Measurements from ENCODE around the gene JMJD1C. TPM values are rescaled to one million over a fixed set of nuclear protein-coding genes. Genes with fewer than 3 reads are reported as not detected.

JMJD1C gene
- total RNA-seq, 2 experiments from 2014 or later = 57.4 to 62.2 TPM

DNA sequence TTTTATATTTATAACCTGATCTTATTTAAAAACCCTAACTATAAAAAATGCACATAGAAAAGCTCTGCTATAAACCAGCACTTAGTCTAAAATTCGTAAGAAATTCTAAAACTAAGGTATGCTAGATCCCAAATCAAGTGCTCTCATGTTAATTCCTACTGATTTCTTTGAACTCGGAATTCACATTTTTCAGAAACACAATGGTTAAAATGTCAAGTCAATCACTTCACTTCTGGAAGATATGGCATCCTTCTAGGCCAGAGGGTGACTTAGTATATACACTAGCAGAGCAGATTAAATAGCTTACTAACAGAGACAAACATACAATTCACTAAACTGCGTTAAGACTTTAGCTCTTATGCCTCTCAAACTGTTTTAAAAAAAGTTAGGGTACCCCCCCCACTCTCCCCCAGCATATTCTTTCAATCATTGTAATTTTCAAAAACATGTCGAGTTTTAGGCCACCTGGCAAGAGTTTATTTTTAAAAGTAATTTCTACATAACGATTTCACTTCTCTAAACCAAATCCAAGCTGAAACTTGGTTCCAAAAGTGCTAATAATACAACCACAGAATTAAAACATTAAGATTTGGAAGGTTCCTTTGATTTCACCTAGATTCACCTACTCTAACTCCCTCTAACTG lies 203.2 kb downstream of the JMJD1C start:
- ChIA-PET CTCF (interaction anchor here (1.3 to 1.7 kb wide), 3 partner anchors 20 to 368 kb away, joined by 4 read pairs; no protein-coding TSS in a partner anchor), POLR2A (no interaction called here)
- H3K4me1 Mint-ChIP-seq = peaks cover 54% of the 10 kb centered on the region
- no peaks in the 10 kb centered on the region for H3K9me3 Mint-ChIP-seq
- no peak for DNase-seq
- H3K36me3 Mint-ChIP-seq (ENCODE audit: low read depth) = peaks cover 46% of the 10 kb centered on the region
- H3K27me3 Mint-ChIP-seq = no peaks in the 10 kb centered on the region
- no peak overlapping the region for H3K4me3 Mint-ChIP-seq
- H3K27ac Mint-ChIP-seq = no peak overlapping the region

DNA sequence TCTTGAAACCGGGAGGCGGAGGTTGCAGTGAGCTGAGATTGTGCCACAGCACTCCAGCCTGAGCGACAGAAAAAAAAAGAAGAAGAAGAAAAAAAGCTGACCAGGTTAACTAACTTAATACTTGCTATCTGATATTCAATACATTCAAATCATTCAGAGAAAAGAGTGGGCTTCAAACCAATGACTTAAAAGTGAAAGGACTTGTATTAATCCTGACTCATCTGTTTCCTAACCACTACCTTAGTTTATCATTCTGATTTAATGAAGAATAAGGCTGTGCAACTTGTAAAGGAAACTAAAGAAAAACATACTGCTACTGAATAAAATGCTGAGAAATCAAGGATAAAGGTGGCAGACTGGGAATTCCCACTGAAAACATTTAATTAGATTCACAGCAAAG lies 204.3 kb downstream of the JMJD1C start:
- Mint-ChIP-seq H3K27me3 (no peaks in the 10 kb centered on the region), H3K27ac (peak overlapping the region; percentile 31), H3K4me1 (peaks cover 60% of the 10 kb centered on the region), H3K36me3 (ENCODE audit: low read depth) (peaks cover 50% of the 10 kb centered on the region), H3K4me3 (no peak overlapping the region), H3K9me3 (no peaks in the 10 kb centered on the region)
- CTCF ChIA-PET = no interaction called here
- DNase-seq = no peak
- POLR2A ChIA-PET = no interaction called here

DNA sequence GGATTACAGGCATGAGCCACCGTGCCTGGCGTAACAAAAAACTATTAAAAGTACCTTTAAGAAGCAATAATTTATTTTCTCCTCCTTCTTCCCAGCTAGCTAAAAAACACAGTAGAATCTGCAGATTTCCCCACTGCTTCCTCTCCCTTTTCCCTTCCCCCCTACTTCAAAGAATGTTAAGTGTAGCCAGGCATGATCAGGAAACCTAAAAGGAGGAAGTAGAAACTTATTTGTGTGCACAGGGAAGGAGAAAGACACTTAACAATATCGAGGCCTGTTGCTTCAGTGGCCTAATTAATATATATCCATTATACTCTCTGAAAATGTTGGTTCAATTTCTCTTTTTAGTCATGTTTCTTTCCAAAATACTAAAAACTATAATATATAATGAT lies 204.9 kb downstream of the JMJD1C start:
- Mint-ChIP-seq H3K36me3 (ENCODE audit: low read depth) (peaks cover 52% of the 10 kb centered on the region), H3K4me1 (peaks cover 65% of the 10 kb centered on the region), H3K27me3 (no peaks in the 10 kb centered on the region), H3K9me3 (no peaks in the 10 kb centered on the region), H3K27ac (no peak overlapping the region), H3K4me3 (no peak overlapping the region)
- DNase-seq = no peak
- ChIA-PET POLR2A (no interaction called here), CTCF (no interaction called here)

DNA sequence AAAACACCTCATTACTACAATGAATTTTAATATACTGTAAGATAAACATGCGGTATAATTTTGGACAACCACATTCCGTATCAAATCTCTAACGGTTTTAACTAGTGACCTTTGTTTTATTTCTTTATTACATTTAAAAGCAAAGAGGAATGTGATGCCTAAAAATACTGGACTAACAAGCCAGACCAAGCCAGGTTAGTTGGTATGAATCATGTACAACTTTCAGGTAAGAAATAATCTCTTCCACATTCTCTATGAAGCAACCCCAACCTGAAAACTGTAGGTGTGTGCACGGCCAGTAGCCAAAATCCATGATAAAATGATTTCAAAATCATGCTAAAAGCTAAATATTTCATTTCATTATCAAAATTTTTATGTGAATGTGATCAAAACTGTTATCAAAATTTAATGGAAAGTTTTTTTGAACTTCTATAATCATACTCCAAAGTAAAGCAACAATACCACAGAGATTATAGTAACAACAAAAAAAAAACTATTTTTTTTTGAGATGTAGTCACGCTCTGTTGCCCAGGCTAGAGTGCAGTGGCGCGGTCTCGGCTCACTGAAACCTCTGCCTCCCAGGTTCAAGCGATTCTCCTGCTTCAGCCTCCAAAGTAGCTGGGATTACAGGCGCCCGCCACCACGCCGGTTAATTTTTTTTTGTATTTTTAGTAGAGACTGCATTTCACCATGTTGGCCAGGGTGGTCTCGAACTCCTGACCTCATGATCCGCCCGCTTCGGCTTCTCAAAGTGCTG lies 205.5 kb downstream of the JMJD1C start:
- ChIA-PET POLR2A (no interaction called here), CTCF (interaction anchor here (0.6 to 1.3 kb wide), 2 partner anchors 9 to 84 kb away, joined by 3 to 5 read pairs; no protein-coding TSS in a partner anchor)
- Mint-ChIP-seq H3K4me1 (peaks cover 65% of the 10 kb centered on the region), H3K27ac (no peak overlapping the region), H3K9me3 (no peaks in the 10 kb centered on the region), H3K27me3 (no peaks in the 10 kb centered on the region), H3K4me3 (no peak overlapping the region), H3K36me3 (ENCODE audit: low read depth) (peaks cover 52% of the 10 kb centered on the region)
- no peak for DNase-seq

DNA sequence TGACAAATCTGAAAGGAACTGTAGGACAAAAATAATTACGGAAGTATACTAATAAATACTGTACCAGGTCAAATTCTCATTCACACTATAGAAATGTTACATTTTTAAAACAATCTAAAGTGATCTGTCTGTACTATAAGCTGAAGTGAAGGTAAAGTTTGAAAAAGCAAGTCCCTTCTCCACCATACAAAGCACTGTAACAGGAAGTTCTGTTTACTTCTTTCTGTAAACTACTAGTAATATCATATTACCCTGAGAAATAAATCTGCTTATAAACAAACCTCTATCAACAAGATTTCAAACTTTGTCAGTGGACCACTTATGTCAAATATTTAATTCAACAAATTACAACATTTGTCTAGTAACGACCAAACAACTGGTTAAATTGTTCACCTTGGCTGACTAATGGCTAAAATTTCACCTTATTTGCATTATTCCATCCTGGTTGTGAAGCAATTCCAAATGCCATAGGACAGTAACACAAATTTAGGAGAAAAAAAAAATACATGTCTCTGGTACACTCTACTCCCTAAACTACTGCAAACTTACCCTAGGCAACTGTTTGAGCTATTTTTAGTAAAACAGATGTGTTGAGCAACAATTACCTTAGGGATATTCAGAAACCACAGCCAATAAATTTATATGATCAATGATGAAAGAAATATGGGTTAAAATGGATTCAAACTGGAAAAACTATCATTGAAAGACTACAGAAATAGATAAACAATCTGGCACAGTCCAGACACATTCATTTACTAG lies 206.7 kb downstream of the JMJD1C start:
- Mint-ChIP-seq H3K27ac (no peak overlapping the region), H3K36me3 (ENCODE audit: low read depth) (peaks cover 53% of the 10 kb centered on the region), H3K4me3 (no peak overlapping the region), H3K27me3 (no peaks in the 10 kb centered on the region), H3K4me1 (peaks cover 70% of the 10 kb centered on the region), H3K9me3 (no peaks in the 10 kb centered on the region)
- CTCF ChIA-PET = interaction anchor here (1.3 kb wide), 1 partner anchor 11 kb away, joined by 3 read pairs; no protein-coding TSS in a partner anchor
- no peak for DNase-seq
- POLR2A ChIA-PET = no interaction called here

DNA sequence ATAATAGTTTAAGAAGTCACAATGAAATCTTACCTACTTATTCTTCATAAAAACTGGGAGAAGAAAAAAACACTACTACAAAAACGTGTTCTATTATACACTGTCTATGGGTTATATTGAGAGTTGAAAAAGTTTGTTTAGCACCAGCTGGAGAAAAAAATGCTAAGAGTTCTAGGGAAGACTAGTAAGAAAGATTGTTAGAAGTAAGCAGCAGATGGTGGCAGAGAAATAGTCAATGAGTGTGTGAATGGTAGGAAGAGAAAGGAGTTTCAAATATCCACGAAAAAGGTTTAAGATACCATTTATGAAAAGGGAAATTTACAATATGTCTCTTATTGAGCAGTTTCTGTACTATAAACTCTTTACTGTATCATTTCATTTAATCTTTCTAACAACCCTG lies 208.0 kb downstream of the JMJD1C start:
- POLR2A ChIA-PET = interaction anchor here (0.8 kb wide), 1 partner anchor 10 kb away, joined by 4 read pairs; no protein-coding TSS in a partner anchor
- Mint-ChIP-seq H3K4me1 (peaks cover 71% of the 10 kb centered on the region), H3K9me3 (no peaks in the 10 kb centered on the region)

DNA sequence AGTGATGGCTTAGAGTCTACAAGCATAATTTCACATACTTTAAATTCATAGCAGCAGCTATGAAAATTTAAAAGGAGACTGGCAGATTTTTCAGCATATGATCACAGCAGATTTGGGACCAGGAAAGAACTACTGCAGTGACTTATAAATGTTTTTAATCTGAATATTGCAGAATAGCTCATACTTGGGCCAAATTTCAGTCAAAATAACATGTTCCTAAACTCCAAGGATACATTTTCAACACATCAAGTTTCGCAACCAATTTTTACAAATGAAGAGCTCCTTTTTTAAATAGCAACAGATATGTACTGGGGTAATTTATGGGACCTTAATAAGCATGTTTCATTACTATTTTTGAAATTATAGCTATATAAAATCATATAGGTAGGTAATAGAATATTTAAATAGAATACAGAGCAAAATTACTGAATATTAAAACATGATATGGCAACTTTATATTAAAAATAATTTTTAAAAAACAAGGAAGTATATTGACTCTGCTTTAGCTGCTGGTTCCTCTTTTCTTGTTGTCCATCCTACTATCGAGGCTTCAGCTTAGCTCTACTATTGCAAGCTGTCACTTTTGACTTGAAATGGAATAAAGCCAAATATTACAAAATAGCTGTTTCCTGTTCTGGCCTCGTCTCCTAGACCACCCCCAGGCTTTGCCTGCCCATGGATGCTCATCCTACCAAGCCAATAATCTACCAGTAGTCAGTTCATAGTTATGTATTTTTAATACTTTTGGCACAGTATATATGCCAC lies 209.6 kb downstream of the JMJD1C start:
- POLR2A ChIA-PET = no interaction called here
- H3K4me1 Mint-ChIP-seq = peaks cover 66% of the 10 kb centered on the region
- H3K27ac Mint-ChIP-seq = no peak overlapping the region
- no peak overlapping the region for H3K4me3 Mint-ChIP-seq
- H3K27me3 Mint-ChIP-seq = no peaks in the 10 kb centered on the region
- no peaks in the 10 kb centered on the region for H3K9me3 Mint-ChIP-seq
- no peak for DNase-seq
- peaks cover 51% of the 10 kb centered on the region for H3K36me3 Mint-ChIP-seq (ENCODE audit: low read depth)
- CTCF ChIA-PET = interaction anchor here (0.6 to 3.0 kb wide), 6 partner anchors 10 to 72 kb away, joined by 3 to 12 read pairs (median 4); no protein-coding TSS in a partner anchor

More for the DNA sequence above, 208.0 kb downstream of the JMJD1C start:
- DNase-seq = no peak
- H3K27ac Mint-ChIP-seq = no peak overlapping the region
- CTCF ChIA-PET = interaction anchor here (0.6 to 1.9 kb wide), 3 partner anchors 9 to 207 kb away, joined by 3 to 4 read pairs (median 4); no protein-coding TSS in a partner anchor
- H3K4me3 Mint-ChIP-seq = no peak overlapping the region
- peaks cover 56% of the 10 kb centered on the region for H3K36me3 Mint-ChIP-seq (ENCODE audit: low read depth)
- H3K27me3 Mint-ChIP-seq = no peaks in the 10 kb centered on the region

DNA sequence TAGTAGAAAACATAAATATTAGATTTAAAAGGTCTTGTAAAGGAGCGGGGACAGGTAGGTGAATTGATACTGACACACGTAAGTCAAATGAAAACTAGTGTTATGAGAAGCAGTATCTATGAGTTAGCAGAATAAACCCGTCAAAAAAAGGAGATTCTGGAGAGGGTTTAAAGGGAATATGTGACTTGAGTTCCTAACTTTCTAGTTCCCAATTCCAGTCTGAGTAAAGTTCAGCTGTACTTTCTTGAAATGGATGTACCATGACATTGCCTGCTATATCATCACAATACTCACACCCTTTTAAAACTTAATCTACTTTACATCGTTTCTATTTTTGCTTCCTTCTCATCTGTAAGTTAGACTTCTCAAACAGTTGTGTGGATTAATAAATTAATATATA lies 210.5 kb downstream of the JMJD1C start:
- Mint-ChIP-seq H3K27me3 (no peaks in the 10 kb centered on the region), H3K27ac (no peak overlapping the region), H3K4me3 (no peak overlapping the region), H3K4me1 (peaks cover 59% of the 10 kb centered on the region), H3K36me3 (ENCODE audit: low read depth) (peaks cover 44% of the 10 kb centered on the region), H3K9me3 (no peaks in the 10 kb centered on the region)
- ChIA-PET POLR2A (no interaction called here), CTCF (interaction anchor here (1.0 to 3.0 kb wide), 5 partner anchors 9 to 38 kb away, joined by 3 to 12 read pairs (median 5); no protein-coding TSS in a partner anchor)
- no peak for DNase-seq

DNA sequence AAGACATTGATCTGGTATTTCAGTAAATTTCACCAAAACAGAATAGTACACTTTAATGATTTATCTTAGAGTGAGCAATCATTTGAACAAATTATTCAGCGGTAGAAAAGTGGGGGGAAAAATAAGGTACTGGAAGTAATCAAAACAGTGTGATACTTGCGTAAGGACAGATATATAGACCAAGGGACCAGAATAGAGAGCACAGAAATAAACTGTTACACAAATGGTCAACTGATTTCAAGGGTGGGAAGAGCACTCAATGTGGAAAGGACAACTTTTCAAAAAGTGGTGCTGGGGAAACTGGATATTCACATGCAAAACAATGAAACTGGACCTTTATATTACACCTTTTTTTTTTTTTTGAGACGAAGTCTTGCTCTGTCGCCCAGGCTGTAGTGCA lies 212.7 kb downstream of the JMJD1C start:
- ChIA-PET CTCF (interaction anchor here (0.7 kb wide), 1 partner anchor 250 kb away, joined by 3 read pairs; no protein-coding TSS in a partner anchor), POLR2A (no interaction called here)
- no peak overlapping the region for H3K4me3 Mint-ChIP-seq
- H3K4me1 Mint-ChIP-seq = peaks cover 38% of the 10 kb centered on the region
- no peak for DNase-seq
- no peaks in the 10 kb centered on the region for H3K9me3 Mint-ChIP-seq
- H3K27ac Mint-ChIP-seq = no peak overlapping the region
- no peaks in the 10 kb centered on the region for H3K27me3 Mint-ChIP-seq
- peaks cover 34% of the 10 kb centered on the region for H3K36me3 Mint-ChIP-seq (ENCODE audit: low read depth)

DNA sequence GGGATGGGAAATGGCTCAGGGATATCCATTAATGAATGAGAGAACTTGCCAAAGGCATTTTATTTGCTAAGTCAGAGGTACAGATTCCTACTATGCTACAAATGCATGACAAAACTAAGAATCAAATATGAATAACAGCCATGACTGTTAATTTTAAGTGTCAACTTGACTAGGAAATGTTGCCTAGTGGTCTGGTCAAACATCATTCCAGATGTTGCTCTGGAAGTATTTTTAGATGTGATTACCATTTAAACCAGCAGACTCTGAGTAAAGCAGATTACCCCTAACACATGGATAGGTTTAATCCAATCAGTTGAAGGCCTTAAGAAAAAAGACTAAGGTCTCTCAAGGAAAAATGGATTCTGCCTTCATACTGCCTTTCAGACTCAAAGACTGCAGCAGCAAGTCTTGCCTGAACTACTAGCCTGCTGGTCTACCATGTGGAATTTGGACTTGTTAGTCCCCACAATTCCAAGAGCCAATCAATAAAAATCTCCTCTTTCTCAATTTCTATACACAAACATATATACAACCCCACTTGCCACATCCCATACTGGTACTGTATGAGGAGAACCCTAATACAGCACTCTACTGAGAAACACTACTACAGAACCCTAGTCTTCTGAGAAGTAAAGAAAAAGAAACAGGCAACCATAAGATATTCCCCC lies 213.5 kb downstream of the JMJD1C start:
- ChIA-PET CTCF (interaction anchor here (0.7 kb wide), 1 partner anchor 250 kb away, joined by 3 read pairs; no protein-coding TSS in a partner anchor), POLR2A (no interaction called here)
- peaks cover 31% of the 10 kb centered on the region for H3K36me3 Mint-ChIP-seq (ENCODE audit: low read depth)
- H3K27ac Mint-ChIP-seq = no peak overlapping the region
- no peak for DNase-seq
- H3K27me3 Mint-ChIP-seq = no peaks in the 10 kb centered on the region
- no peak overlapping the region for H3K4me3 Mint-ChIP-seq
- no peaks in the 10 kb centered on the region for H3K9me3 Mint-ChIP-seq
- peaks cover 33% of the 10 kb centered on the region for H3K4me1 Mint-ChIP-seq

DNA sequence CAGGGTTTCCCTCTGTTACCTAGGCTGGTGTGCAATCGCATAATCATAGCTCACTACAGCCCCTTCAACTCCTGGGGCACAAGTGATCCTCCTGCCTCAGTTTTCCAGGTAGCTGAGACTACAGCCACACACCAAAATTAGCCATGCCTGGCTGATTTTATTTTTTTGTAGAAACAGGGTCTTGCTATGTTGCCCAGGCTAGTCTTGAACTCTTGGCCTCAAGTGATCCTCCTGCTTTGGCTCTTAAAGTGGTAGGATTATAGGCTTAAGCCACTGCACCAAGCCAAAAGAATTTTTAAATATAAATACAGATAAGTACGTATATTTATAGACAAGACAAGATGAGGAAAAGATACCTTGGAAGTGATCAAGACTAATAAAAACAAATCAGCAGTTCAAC lies 215.7 kb downstream of the JMJD1C start:
- ChIA-PET POLR2A (no interaction called here), CTCF (no interaction called here)
- H3K36me3 Mint-ChIP-seq (ENCODE audit: low read depth) = peaks cover 41% of the 10 kb centered on the region
- H3K4me1 Mint-ChIP-seq = peaks cover 39% of the 10 kb centered on the region
- H3K27me3 Mint-ChIP-seq = no peaks in the 10 kb centered on the region
- no peak for DNase-seq
- no peak overlapping the region for H3K4me3 Mint-ChIP-seq
- no peak overlapping the region for H3K27ac Mint-ChIP-seq
- peaks cover 8% of the 10 kb centered on the region for H3K9me3 Mint-ChIP-seq

DNA sequence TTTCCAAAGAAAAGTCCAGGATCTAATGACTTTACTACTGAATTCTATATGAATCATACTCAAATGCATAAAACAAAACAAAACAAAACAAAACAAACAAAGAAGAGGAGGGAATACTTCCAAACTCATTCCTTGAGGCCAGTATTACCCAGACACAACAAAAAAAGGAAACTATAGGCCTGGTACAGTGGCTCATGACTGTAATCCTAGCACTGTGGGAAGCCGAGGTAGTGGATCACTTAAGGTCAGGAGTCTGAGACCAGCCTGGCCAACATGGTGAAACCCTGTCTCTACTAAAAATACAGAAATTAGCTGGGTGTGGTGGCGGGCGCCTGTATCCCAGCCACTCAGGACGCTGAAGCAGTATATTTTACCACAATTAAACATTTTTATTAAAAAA lies 218.0 kb downstream of the JMJD1C start:
- DNase-seq = no peak
- CTCF ChIA-PET = no interaction called here
- Mint-ChIP-seq H3K27me3 (no peaks in the 10 kb centered on the region), H3K27ac (peak overlapping the region; percentile 41), H3K36me3 (ENCODE audit: low read depth) (peaks cover 41% of the 10 kb centered on the region), H3K4me1 (peaks cover 41% of the 10 kb centered on the region), H3K9me3 (peaks cover 8% of the 10 kb centered on the region), H3K4me3 (no peak overlapping the region)
- POLR2A ChIA-PET = no interaction called here

Data from activated CD4-positive, alpha-beta T cell treated with anti-CD3 and anti-CD28 coated beads, Interleukin-2, amount 10 ng/mL, durations not matched to agents 7 days and 5 days (primary cell).